Fibroblast of skin of left quadriceps (primary cell): ENCODE measurements around the gene IGSF9.
A peak's percentile ranks its signal among the peaks of the same experiment; 100 is the strongest.

ENCODE experiments used
- DNase-seq, 2 experiments: peaks; one replicate each; pipeline ENCODE4 v3.0.0-alpha.2; 2013; ENCODE audit warnings: low read depth in 2 of 2

The IGSF9 gene

GRCh38 chr1:159972443-159973205 is 27.2 kb upstream of the IGSF9 start:
- DNase-seq: no peak

DNA sequence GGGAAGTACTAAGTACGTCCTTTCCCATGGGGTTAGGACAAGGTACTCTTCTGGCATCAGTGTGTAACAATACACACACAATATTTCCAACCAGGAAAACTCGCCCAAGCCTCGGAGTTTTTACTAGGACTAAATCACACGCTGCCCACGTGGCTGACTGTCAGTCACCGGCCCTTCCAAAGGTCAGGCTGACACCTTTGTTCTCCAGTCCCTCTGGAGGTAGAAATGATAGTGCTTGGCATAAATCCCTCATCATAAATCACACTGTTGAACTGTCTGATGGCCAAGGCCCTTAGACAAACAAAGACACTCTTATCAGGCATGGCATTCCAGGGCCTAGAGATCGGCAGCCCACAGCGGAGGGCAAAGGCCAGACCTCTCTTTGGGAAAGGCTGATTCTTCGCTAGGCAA is 25.5 kb upstream of the IGSF9 start:
- DNase-seq: no peak

GRCh38 chr1:159968901-159969300 is 23.5 kb upstream of the IGSF9 start:
- no peak for DNase-seq

DNA sequence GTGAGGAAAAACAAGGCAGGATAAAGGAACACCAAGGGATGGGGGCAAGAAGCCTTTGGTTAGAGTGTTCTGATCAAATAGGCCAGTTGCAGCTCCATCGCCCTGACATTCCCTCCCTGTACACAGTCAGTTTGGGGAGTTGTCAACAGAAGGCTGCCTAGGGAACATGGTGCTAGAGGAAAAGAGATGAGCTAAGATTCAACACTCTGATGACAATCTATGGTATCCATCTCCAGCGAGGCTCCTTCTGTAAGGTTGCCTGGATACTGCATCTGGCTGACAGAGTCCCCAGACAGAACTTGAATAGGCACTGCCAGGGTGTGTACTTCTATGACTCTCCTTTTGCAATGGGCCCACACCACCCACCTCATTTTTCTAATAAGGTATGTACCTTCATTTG is 19.9 kb upstream of the IGSF9 start:
- no peak for DNase-seq

GRCh38 chr1:159964144-159964543 is 18.7 kb upstream of the IGSF9 start:
- no peak for DNase-seq

GRCh38 chr1:159962176-159962575 is 16.8 kb upstream of the IGSF9 start:
- no peak for DNase-seq

DNA sequence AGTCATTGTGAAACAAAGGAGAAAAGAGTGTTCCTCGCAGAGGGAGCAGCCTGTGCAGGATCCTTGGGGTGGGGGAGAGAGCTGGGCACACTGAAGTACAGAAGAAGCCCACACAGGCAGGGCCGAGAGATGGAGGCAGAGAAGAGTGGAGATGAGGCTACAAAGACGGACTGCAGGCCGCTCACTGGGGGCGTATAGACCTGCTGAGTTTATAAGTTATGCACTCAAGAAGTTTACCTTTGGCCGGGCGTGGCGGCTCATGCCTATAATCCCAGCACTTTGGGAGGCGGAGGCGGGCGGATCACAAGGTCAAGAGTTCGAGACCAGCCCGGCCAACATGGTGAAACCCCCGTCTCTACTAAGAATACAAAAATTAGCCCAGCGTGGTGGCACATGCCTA is 16.2 kb upstream of the IGSF9 start:
- no peak for DNase-seq

- peak; percentile 69 to 75 for DNase-seq
Observed at GRCh38 chr1:159960721-159961381, 15.4 kb upstream of the IGSF9 start.

GRCh38 chr1:159959451-159959850 is 14.0 kb upstream of the IGSF9 start:
- no peak for DNase-seq

GRCh38 chr1:159958719-159959380 is 13.4 kb upstream of the IGSF9 start:
- no peak for DNase-seq

DNA sequence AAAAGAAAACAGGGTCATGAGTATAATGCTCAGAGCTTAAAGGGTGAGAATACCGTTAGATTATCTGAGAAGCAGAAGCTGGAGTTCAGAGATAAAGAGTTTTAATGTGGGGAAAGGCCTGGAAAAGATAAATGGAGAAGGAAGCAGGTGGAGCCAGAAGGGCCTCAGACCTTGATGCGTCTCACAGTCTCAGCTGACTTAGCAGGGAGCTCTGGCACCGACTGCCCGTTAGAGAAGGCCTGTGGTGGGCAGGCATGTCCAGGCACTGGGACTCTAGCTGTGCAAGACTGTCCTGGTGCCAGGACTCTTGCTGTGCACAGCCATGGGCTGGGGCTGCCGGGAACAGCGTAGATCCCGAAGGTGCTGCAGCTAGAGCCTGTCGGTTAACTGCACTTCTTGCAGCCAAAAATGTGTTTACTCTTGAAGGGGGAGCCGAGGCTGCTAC is 12.4 kb upstream of the IGSF9 start:
- DNase-seq: no peak

- DNase-seq: no peak
Observed at GRCh38 chr1:159955456-159955855, 10.0 kb upstream of the IGSF9 start.

DNA sequence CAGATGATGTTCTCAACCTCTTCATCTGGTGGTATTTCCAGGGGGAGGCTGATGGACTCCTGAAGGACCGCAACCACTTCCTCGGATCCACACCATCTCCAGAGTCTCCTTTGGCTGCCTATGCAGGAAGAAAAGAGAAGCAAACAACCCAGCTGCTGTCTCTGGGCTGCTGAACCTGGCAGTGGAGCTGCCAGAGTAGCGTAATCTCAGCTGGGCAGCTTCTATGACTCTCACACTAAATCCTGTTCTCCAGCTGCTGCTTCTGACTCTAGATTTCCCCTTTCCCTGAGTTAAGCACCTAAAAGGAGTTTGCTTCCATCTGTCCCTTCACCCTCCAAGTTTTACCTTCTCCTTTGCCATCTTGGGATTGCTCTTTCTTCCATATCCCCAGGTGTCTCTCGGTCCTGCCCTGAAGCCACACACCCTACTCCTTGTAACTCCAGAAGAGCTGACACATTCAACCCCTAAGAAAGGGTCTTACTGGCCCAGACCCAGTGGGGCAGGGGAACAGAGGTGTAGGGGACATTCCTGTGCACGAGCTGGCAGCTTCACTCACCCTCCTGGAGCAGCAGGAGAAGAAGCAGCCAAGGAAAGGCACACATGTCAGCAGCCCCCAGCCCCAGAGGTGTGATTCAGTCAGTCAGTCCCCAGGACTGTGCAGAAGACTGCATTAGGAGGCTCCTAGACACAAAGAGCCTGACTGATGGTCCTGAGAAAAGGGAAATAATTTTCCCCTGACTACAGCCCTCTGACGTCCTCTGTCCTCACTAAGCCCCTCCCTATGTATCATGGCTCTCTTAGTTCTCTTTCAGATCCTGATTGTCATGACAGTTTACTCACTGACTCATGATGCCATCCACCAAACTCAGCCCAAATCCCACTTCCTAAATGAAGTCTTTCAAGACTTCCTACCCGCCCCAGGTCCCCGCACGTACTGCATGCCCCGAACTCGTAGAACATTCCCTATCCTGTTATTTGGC is 8.4 kb upstream of the IGSF9 start, which contains the start of gene SLAMF9:
Gene SLAMF9 (minus strand): TSS at position 702 of the 980 bp plus-strand sequence. CDS start 100 bp downstream, at position 602.
- DNase-seq: peak in 1 of 2 experiments; percentile 11

GRCh38 chr1:159952932-159953331 is 7.5 kb upstream of the IGSF9 start:
- DNase-seq: no peak

GRCh38 chr1:159951551-159951950 is 6.1 kb upstream of the IGSF9 start:
- no peak for DNase-seq

- no peak for DNase-seq
Observed at GRCh38 chr1:159951016-159951415, 5.6 kb upstream of the IGSF9 start.

GRCh38 chr1:159949981-159950381 is 4.6 kb upstream of the IGSF9 start:
- DNase-seq: no peak

GRCh38 chr1:159949123-159949522 is 3.7 kb upstream of the IGSF9 start:
- no peak for DNase-seq

DNA sequence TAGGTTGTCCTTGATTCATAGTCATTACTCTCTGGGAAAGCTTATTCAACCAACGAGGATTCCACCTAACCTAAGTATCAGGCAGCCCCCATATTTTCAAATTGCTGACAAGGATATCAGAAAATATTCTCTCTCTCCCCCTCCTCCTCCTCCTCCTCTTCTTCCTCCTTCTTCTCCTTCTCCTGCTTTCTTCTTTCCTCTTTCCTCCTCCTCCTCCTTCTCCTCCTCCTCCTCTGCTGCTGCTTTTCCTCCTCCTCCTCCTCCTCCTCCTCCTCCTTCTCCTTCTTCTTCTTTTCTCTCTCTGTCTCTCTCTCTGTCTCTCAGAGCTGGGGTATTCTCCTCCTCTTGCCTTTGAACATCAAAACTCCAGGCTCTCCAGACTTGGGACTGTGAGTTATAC is 2.5 kb upstream of the IGSF9 start:
- DNase-seq: no peak

DNA sequence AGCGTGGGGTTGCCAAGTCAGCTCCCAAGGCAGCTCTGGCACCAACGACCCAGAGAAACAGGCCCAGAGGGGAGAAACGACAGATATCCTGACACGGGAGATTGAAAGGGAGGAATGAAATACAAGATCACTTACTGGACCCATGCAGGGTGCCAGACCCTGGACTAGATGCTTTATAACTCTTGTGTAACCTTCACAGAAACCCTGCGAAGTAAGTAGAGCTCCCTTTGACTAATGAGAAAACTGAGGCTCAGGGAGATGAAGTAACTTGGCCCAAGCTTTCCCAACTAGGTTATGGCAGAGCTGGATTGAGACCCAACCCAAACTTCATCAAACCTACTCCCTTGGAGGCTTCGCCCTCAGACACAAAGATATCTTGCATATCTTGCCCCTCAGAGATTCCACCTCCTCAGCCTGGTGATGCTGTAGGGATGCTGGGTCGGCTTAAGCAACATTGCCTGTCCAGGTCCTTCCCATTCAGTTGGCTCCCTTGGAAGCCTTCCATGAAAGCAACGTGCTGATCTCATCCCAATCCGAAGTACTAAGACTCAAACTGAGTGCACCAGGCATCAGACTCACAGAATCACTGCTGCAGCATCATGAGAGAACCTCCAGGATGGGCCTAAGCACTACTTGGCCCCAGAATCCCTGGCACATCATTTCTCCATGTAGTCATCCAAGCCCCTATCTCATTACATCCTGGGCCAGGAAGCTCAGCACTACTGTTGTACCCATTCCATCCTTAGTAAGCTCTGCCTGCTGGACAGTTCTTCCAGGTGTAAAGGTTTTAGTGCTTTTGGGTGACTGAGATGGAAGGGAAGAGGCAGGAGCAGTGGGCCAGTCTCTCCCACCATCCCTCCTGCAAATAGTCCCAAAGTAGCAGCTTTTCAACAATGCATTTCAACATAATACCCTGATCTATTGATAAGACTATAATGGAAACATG is 1.1 kb upstream of the IGSF9 start:
- no peak for DNase-seq
